Measurements from ENCODE around the gene CAMK2A. TPM values are rescaled to one million over a fixed set of nuclear protein-coding genes. Genes with fewer than 3 reads are reported as not detected.

The CAMK2A gene
- total RNA-seq, 2 experiments from 2014 or later, result not detected

DNA sequence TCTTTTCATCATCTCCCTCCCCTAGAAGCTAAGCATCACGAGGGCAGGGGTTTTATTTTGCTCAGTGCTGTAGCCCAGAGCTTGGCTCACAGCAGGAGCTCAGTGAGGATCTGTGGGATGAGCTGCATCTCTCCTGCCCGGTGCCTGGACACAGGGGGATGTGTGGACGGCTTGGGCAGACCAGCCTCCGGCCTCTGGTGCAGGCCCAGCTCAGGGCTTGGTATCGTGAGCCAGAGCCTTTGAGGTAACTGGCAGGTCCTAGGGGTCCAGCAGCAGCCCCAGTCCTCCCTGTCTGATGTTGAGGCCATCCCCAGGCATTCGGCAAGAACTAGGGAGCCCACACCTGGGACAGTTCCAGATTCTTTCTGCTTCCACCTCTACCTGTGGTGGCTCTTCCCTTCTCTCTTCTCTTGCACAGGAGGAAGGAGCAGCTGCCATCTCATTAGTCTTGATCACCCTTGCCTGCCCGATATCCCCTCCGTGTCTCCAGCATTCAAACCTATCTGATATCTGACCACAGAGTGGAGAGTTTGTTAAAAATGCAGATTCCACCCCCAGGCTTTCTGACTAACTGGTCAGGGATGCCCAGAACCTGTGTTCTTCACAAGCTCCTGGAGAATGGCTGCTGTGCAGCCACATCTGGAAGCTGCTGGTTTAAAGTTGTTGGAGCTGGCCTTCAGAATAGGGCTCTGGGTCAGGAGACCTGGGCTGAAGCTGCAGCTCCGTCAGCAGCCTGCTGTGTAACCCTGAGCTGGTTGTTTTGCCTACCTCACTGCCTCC lies 107.6 kb downstream of the CAMK2A start:
- POLR2A ChIA-PET, result no interaction called here

DNA sequence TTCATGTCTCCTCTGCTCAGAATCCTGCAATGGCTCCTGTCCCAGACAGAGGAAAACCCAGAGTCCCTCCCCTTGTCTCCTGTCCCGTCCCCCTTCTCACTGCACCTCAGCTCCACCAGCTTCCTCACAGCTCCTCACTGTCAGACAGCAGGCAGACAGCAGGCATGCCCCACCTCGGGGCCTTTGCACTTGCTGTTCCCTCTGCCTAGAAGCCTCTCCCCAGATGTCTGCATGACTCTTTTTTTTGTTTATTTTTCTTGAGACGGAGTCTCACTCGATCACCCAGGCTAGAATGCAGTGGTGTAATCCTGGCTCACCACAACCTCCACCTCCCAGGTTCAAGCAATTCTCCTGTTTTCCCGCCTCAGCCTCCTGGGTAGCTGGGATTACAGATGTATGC lies 108.5 kb downstream of the CAMK2A start:
- Histone ChIP-seq H3K4me1 (ENCODE audit: insufficient read depth, low read length, poor library complexity, severe bottlenecking) (no peaks in the 10 kb centered on the region), H3K27ac (ENCODE audit: low read depth, low read length, poor library complexity, severe bottlenecking) (no peak overlapping the region), H3K36me3 (ENCODE audit: insufficient read depth, low read length) (no peaks in the 10 kb centered on the region), H3K79me2 (ENCODE audit: insufficient read depth, low read depth, low read length) (no peaks in the 10 kb centered on the region), H3K9me2 (ENCODE audit: insufficient read depth, low read length) (no peaks in the 10 kb centered on the region), H3K4me3 (ENCODE audit: low read depth, low read length, poor library complexity, severe bottlenecking) (no peak overlapping the region), H3K4me2 (ENCODE audit: low read length) (no peak overlapping the region), H3K9me3 (ENCODE audit: low read length) (no peaks in the 10 kb centered on the region), H4K20me1 (ENCODE audit: insufficient read depth, low read length) (no peaks in the 10 kb centered on the region), H2AFZ (ENCODE audit: low read length) (no peak overlapping the region)
- BruUV-seq (replicated peaks), result no TSS peak
- CTCF ChIA-PET (ENCODE audit: unreplicated experiment), result interaction anchor here (1.1 kb wide), 1 partner anchor 37 kb away, joined by 3 read pairs; no protein-coding TSS in a partner anchor
- no peak for TF ChIP-seq EZH2phosphoT487 (IDR thresholded peaks at IDR 0.05; ENCODE audit: borderline replicate concordance, low read depth, low read length)
- TF ChIP-seq, protein P1, sequence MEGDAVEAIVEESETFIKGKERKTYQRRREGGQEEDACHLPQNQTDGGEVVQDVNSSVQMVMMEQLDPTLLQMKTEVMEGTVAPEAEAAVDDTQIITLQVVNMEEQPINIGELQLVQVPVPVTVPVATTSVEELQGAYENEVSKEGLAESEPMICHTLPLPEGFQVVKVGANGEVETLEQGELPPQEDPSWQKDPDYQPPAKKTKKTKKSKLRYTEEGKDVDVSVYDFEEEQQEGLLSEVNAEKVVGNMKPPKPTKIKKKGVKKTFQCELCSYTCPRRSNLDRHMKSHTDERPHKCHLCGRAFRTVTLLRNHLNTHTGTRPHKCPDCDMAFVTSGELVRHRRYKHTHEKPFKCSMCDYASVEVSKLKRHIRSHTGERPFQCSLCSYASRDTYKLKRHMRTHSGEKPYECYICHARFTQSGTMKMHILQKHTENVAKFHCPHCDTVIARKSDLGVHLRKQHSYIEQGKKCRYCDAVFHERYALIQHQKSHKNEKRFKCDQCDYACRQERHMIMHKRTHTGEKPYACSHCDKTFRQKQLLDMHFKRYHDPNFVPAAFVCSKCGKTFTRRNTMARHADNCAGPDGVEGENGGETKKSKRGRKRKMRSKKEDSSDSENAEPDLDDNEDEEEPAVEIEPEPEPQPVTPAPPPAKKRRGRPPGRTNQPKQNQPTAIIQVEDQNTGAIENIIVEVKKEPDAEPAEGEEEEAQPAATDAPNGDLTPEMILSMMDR (conservative IDR thresholded peaks at IDR 0.05; ENCODE audit: low read length), result no peak
- no peak for DNase-seq (ENCODE audit: low spot score)
- POLR2A ChIA-PET, result no interaction called here
- intact Hi-C loops (cut with micrococcal nuclease; ENCODE audit: unreplicated experiment), result no loop called here

More for the DNA sequence above, 107.6 kb downstream of the CAMK2A start:
- Histone ChIP-seq H4K20me1 (ENCODE audit: insufficient read depth, low read length) (no peaks in the 10 kb centered on the region), H3K36me3 (ENCODE audit: insufficient read depth, low read length) (no peaks in the 10 kb centered on the region), H3K9me2 (ENCODE audit: insufficient read depth, low read length) (no peaks in the 10 kb centered on the region), H3K27ac (ENCODE audit: low read depth, low read length, poor library complexity, severe bottlenecking) (no peak overlapping the region), H3K9me3 (ENCODE audit: low read length) (no peaks in the 10 kb centered on the region), H3K79me2 (ENCODE audit: insufficient read depth, low read depth, low read length) (no peaks in the 10 kb centered on the region), H3K4me3 (ENCODE audit: low read depth, low read length, poor library complexity, severe bottlenecking) (no peak overlapping the region), H3K4me1 (ENCODE audit: insufficient read depth, low read length, poor library complexity, severe bottlenecking) (no peaks in the 10 kb centered on the region), H3K4me2 (ENCODE audit: low read length) (no peak overlapping the region), H2AFZ (ENCODE audit: low read length) (no peak overlapping the region)
- DNase-seq (ENCODE audit: low spot score), result no peak
- intact Hi-C loops (cut with micrococcal nuclease; ENCODE audit: unreplicated experiment), result no loop called here
- no TSS peak for BruUV-seq (replicated peaks)
- TF ChIP-seq, protein P1 (conservative IDR thresholded peaks at IDR 0.05; ENCODE audit: low read length), result no peak
- no peak for TF ChIP-seq EZH2phosphoT487 (IDR thresholded peaks at IDR 0.05; ENCODE audit: borderline replicate concordance, low read depth, low read length)
- CTCF ChIA-PET (ENCODE audit: unreplicated experiment), result interaction anchor here (0.6 to 1.1 kb wide), 2 partner anchors 33 to 36 kb away, joined by 3 read pairs; no protein-coding TSS in a partner anchor
